Stimulated activated CD8-positive, alpha-beta memory T cell treated with anti-CD3 and anti-CD28 coated beads, Interleukin-15, amount 100 ng/mL, for 48 hours (primary cell): ENCODE data around the gene RTP3.

Source experiments
- DNase-seq, 2 donors: peaks; one replicate each; pipeline ENCODE4 v3.0.0-alpha.2; 2020; ENCODE audit warnings: low read depth in 2 of 2

RTP3 gene

GRCh38 chr3:46497556-46498265, at the start of gene RTP3:
Gene RTP3 (plus strand): TSS chr3:46497976. CDS start chr3:46498063, 87 bp downstream.
- DNase-seq, result no peak

DNA sequence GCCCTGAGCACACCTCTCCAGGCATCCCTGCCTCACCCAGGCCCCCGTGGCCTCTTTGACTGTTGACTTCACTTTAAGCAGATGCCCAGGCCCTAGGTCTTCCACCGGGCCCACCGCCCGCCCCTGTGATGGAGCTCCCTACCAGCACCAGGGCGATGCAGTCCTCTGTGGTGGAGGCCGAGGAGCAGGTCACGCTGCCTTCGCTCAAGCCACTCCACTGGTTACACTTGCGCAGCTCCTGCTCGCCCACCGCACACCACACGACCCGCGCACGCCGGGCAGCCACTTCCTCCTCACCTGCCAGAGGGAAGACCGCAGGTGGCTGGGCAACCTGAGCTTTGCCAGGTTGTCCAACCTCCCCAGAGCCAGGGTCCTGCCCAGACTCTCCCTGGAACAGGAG, 49.1 kb upstream of the RTP3 start:
- no peak for DNase-seq

DNA sequence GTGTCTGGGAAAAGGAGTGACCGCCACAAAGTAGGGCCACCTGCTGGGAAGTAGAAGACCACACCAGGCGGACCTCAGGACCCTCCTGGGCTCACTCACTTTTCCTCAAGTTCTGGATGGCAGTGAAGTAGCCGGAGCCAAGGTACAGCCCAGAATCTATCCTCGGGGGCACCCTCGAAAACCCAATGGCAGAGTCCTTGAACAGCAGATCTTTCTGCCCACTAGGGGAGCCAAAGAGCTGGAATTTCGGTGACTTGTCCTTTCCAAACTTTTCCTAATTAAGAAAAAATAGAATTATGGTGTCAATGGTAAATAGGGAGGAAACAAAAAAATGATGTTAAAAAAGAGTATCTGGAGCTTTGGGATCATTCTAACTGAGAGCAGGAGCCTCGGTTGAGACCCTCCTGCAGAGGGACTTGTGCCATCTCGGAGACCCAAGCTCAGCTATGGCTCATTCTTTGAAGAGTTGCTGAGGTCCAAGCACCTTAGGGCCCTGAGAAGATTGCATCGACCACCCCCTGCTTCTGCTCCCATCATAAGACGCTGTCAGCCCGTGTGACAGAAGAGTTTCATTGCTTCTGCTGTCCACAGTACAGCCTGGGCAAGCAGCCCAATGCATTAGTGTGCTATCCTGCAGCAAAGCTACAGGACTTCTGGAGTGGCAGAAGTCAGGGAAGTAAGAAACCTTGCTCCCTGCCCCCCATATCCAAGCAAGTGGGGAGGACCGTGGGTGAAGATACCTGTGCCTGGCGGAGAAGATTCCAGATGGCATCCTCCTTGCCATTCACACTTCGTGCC, 47.8 kb upstream of the RTP3 start:
- no peak for DNase-seq

DNA sequence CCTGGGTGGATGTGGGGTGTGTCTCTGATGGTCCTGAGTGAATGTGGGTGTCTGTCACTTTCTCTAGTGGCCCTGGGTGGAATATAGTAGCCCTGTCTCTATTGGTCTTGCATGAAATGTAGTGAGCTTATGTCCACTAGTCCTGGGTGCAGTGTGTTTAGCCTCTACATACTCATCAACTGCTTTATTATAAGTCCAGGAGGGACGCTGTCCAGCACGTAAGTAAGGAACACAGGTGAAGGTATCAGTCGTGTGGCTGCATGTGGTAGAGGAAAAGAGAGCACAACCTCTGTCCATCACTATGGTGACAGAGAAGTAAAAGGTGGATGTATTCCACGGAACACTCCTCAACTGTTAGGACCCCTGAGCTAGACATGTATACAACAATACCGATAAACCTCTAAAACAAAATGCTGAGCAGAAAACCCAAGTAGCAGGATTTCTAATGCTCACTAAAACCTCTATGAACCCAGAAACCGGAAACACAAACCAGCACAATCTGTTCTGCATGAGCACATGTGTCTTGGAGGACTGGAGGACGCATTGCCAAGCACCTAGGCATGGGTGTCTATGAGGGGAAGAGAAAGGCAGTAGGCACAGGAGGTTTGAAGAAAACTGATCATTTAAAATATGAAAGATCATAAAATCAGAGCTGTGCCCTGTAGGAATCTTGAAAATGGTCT, 44.1 kb upstream of the RTP3 start:
- DNase-seq, result no peak

DNA sequence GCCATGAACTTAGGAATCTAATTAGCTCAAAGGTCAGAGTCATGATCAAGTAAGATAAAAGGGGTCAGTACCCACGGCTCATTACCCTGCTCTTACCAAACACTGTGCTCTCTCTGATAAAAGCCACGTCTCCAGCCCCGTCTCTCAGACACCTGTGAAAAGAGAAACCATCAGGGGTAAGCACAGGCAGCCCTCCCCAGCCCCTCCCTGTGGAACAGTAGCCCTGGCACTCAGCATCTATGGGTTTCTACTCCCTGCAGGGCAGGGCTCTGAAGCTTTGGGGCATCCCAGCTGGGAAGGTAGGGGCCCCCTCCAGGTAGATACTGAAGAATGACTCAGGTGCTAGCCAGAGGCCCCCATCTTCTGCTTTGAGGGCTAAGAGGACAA, 43.6 kb upstream of the RTP3 start:
- no peak for DNase-seq

DNA sequence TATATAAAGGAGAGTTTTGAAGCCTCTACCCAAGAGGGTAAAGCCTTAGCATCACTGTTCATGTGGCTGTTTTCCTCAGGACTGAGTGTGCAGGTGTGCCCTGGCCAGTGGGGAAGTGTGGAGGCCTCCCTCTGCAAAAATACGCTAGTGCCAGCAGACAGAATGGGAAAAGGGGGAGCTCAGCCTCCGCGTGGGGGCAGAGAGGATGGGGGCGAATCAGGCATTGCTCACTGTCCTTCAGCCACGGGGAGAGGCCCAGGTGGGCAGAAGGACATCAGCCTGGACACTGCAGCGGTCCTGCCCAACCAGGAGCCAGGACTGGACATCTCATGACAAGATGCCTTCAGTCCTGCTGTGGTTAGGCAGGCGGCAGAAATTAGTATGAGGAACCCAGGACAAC, 43.2 kb upstream of the RTP3 start:
- no peak for DNase-seq

GRCh38 chr3:46455231-46456115, 42.3 kb upstream of the RTP3 start:
- no peak for DNase-seq

GRCh38 chr3:46456118-46456517, 41.7 kb upstream of the RTP3 start:
- DNase-seq, result no peak

DNA sequence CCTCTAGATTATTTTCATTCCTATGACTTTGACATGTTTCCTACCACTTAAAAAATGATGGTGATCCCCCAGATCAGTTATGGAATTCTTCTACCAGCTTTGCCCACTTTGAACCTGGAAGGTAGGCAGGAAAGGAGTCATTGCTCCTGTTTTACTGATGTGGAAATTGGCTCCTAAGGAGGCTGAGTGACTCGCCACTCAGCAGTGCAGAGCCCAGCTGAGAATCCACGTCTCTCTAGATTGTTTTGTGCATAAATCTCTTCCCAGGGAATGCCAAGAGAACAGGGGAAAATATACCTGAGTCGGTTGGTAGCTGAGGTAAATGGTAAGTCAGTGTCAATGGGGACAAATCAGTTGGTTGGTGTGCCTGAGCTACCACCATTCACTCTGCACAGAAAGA, 37.7 kb upstream of the RTP3 start:
- no peak for DNase-seq

- DNase-seq, result no peak
Measured at GRCh38 chr3:46462111-46462510, 35.7 kb upstream of the RTP3 start.

- no peak for DNase-seq
Measured at GRCh38 chr3:46462511-46462910, 35.3 kb upstream of the RTP3 start.

- DNase-seq, result no peak
Measured at GRCh38 chr3:46463120-46463867, 34.5 kb upstream of the RTP3 start.

DNA sequence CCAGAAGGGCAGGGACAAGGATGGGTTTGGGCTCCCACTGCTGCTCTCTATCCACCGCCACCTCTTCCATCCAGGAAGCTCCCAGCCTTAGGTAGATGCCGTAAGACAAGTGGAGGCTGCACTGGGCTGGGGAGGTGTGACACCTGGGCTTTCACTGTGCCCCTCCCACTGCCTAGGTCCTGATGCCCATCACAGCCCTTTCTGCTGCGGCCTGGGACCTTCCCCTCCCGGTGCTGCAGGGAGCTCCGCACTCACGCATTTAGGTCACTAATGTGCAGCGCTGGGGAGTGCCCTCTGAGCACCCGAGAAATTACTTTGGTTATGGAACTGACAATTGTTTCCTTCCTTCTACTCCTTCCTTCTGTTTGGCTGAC, 33.9 kb upstream of the RTP3 start:
- no peak for DNase-seq

GRCh38 chr3:46464326-46465195, 33.2 kb upstream of the RTP3 start, which contains the start of gene LTF:
Gene LTF (minus strand): TSS chr3:46464905. CDS start chr3:46464867, 38 bp downstream.
- no peak for DNase-seq

- no peak for DNase-seq
Measured at GRCh38 chr3:46465196-46465520, 32.6 kb upstream of the RTP3 start.

- DNase-seq, result no peak
Measured at GRCh38 chr3:46466273-46466672, 31.5 kb upstream of the RTP3 start.

DNA sequence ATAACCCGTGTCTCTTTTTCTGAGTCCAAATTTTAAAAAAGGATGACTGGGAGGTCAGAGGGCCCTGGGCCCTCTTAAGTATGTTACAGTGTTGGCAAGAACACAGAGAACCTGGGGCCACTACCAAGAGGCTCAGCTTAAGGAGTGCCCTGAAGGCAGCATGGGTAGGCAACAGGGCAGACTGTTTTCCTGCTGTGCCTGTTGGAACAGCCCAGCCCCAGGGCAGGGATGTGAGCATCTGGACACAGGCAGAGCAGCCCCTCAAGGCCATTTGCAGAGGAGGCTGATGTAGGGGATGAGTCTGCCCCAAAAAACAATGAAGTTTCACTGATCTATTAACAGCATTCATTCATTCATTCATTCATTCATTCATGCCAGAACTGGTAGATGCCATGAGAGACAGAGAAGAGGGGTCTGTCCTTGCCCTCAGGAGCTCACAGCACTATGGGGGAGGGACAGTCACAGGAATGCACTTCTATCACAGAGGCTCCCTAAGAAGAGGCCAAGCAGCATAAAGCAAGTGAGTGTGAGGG, 30.8 kb upstream of the RTP3 start:
- DNase-seq, result no peak

DNA sequence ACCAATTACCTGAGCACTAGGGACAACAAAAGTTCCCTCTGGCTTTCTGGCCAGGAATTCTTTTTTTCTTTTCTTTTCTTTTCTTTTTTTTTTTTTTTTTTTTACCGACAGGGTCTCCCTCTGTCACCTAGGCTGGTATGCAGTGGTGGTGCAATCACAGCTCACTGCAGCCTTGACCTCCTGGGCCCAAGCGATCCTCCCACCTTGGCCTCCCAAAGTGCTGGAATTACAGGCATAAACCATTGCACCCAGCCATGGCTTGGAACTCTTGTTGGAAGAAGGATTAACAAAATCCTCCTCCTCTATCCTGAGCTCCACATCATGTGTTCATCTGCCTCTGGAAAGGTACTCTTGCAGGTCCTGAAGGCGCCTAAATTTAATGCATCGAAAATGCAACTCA, 30.2 kb upstream of the RTP3 start:
- DNase-seq, result no peak

- no peak for DNase-seq
Measured at GRCh38 chr3:46468753-46469600, 28.8 kb upstream of the RTP3 start.
